HG03565 (cell line): ENCODE measurements around the gene DYNLT2.
"Not testable (repeated sequence)": the region's sequence is repeated elsewhere in the genome, so short reads cannot be mapped to it uniquely, and the experiment has no call there.

Experiments
- ATAC-seq: cut with Tn5 transposase; IDR thresholded peaks from one replicate; pipeline ENCODE4 v1.9.1; 2021; ENCODE audit warnings: mild to moderate bottlenecking, moderate library complexity; ENCODE audit not compliant: unreplicated experiment

DYNLT2 gene

GRCh38 chr6:169783971-169784820, 32.8 kb upstream of the DYNLT2 start:
- ATAC-seq = no peak

DNA sequence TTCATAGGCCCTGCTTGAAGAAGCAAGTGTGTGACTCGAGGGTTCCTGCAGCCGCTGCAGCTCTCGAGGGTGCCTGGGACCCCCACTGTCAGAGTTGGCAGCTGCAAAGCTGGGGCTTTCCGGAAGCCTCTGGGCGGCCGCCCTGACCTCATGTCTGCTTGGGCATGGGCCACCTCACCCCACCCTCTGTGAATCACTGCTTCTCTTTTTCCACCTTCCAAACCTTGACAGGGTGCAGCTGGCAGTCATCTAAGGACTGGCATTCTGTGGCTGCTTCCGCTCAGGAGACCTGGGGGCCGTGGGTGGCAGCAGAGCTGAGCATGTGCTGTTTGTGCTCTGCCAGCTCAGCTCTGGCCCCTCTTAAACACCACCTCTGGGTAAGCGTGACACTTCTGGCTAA, 32.0 kb upstream of the DYNLT2 start:
- ATAC-seq = no peak

DNA sequence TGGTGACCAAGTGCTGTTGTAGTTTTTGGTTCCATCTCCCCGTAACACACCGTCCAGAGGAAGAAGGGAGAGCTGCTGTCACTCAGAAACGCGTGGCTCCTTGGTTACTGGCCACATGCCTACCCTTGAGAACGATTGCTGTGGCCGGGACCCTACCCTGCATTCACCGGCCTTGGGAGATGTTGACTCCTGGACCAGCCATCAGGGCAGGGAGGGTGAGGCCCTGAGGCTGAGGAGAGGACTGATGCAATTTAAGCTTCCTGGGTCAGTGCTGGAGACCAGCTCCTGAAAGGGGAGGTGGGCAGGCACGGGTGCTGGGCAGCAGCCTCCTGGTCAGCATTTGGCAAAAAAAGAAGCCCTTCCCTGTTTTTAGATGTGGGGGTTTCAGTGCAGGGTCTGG, 31.6 kb upstream of the DYNLT2 start:
- no peak for ATAC-seq

- ATAC-seq = no peak
Observed at GRCh38 chr6:169780571-169781091, 29.3 kb upstream of the DYNLT2 start.

DNA sequence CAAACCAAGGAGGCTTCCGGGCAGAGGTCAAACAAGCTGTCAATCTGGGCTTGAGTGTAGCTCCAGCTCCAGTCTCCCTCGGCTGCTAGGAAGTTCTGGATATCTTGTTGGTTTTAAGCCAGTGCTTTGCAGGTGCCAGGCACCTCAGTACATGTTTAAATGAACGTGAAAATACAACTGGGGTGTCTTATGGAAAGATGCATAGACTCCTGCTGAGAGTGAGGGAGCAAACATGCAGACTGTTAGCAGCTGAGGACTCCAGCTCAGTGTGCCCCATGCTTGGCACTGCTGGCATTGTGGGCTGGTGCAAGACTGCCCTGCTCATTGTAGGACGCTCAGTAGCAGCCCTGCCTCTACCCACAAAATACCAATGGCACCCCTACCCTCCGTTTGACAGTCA, 28.5 kb upstream of the DYNLT2 start:
- no peak for ATAC-seq

- no peak for ATAC-seq
Observed at GRCh38 chr6:169779092-169779815, 27.9 kb upstream of the DYNLT2 start.

GRCh38 chr6:169778646-169779045, 27.3 kb upstream of the DYNLT2 start:
- ATAC-seq = no peak

GRCh38 chr6:169777896-169778295, 26.5 kb upstream of the DYNLT2 start:
- ATAC-seq = no peak

GRCh38 chr6:169776379-169776778, 25.0 kb upstream of the DYNLT2 start:
- no peak for ATAC-seq

GRCh38 chr6:169775321-169775720, 23.9 kb upstream of the DYNLT2 start:
- ATAC-seq = no peak

GRCh38 chr6:169774347-169774746, 23.0 kb upstream of the DYNLT2 start:
- ATAC-seq = no peak

GRCh38 chr6:169766921-169767736, 15.8 kb upstream of the DYNLT2 start:
- ATAC-seq = no peak

- ATAC-seq = no peak
Observed at GRCh38 chr6:169766232-169766631, 14.9 kb upstream of the DYNLT2 start.

DNA sequence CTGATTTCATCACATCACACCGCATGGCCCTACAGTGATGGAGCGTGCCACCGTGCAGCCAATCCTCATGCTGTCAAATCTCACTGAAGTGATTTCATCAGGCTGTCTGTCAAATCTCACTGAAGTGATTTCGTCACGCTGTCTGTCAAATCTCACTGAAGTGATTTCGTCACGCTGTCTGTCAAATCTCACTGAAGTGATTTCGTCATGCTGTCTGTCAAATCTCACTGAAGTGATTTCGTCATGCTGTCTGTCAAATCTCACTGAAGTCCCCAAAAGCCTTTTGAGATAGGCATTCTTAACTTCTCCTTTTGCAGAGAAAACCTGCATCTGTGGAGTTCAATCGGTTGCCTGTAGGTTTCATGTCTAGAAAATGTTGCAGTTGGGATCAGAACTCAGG, 14.4 kb upstream of the DYNLT2 start:
- not testable (repeated sequence) for ATAC-seq

DNA sequence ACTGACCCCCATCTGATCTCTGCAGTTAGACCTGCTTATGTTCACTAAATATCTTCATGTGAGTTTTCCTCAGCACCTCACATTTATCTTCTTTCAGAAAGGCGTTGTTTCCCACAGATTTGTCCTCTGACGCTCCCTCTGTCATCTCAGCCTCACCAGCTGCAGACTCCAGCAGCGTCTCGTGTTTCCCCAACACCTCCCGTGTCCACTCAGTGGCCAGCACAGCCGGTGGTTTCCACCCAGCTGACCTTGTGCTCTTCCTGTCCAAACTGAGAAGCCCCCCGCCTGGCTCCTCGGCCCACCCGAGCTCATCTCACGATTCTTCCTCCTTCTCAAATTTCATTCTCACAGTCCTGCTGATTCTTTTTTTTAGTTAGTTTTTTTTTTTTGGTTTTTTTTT, 12.5 kb upstream of the DYNLT2 start:
- ATAC-seq = no peak

GRCh38 chr6:169763308-169763707, 11.9 kb upstream of the DYNLT2 start:
- ATAC-seq = no peak

- no peak for ATAC-seq
Observed at GRCh38 chr6:169755162-169755561, 3.8 kb upstream of the DYNLT2 start.

GRCh38 chr6:169752074-169752623, 777 bp upstream of the DYNLT2 start:
- ATAC-seq = no peak

DNA sequence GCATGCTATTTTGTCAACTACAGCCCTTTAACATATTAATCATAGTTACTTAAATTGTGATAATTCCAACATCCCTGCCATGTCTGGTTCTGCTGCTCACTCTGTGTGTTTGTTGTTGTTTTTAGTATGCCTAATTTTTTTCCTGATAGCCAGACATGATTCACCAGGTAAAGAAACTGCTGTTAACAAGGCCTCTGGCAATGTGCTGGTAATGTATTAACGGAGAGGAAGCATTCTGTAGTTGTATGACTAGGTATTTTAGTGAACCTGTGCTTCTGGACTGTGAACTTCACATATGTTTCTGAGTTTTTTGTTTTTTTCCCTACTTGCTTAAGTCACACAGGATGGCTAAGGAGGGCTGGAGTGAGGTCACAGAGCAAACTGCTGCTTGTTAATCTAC, 4.8 kb downstream of the DYNLT2 start:
- ATAC-seq = no peak

DNA sequence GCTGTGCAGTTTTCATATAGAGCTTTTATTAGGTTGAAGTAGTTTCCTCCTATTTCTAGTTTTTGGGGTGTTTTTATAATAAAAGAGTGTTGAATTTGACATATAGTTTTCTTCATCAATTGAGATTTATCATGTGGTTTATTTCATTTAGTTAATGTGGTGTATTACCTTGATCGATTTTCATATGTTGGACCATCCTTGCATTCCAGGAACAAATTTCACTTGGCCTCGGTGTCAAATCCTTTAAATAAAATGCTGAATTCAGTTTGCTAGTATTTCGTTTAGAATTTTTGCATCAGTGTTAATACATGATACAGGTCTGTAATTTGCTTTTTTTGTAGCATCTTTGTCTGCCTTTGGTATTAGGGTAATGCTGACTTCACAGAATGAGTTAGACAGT, 6.0 kb downstream of the DYNLT2 start:
- ATAC-seq = no peak

GRCh38 chr6:169741344-169741743, 10.0 kb downstream of the DYNLT2 start:
- no peak for ATAC-seq
